ENCODE measurements around the gene NUP153.

Gene NUP153

DNA sequence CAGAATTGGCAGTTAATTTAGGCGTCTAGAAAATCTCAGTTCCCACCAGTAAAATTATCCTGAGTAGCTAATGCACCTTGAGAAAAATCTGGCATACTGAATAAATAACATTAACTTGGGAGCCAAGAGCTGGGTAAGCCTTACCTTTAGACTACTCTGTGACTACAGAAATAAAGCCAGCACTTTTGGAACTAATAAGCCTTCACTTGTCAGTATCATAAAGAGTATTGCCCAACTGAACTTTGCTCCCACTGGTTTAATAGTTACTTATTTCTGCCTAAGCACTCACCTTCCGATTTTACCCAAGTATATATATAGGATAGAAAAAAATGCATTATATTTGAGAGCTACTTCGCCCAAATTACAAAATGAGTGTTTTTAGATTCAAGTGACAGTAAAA is 95.9 kb downstream of the NUP153 start:
- Histone ChIP-seq H3K36me3 (peaks cover 52 to 92% (median 66%) of the 10 kb centered on the region in 11 experiments), H3K27ac (no peak overlapping the region), H3K9ac (no peak overlapping the region), H3K4me1 (no peaks in the 10 kb centered on the region), H3K27me3 (no peaks in the 10 kb centered on the region), H3K4me2 (no peak overlapping the region), H3K9me3 (replicated peaks in 1 of 11) (no peaks in the 10 kb centered on the region), H4K20me1 (peaks cover 0 to 32% (median 8%) of the 10 kb centered on the region in 11 experiments; a peak in 6 of 22 replicates), H3K4me3 (no peak overlapping the region)
- no peak for TF ChIP-seq Cebpa-rat (IDR thresholded peaks at IDR 0.05)

DNA sequence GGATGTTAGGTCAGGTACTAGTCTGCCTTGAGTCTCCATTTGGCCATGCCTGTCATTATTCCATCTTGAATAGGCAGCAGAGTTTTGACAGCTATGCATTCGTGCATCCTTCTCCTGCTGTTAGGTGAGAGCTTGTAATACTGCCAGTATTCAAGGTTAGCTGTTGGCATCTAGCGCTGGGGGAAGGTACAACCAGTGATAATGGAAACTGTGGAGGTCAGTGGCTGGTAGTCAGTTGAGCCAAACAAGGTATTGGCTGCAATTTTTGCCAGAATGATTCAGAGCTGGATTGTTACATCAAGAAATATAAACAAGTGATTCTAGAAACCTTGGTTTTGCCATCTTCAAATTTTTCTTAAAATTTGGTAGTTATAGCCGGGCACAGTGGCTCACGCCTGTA is 100.1 kb downstream of the NUP153 start:
- H3K4me1 ChIP-seq, result peaks cover 19 to 29% (median 26%) of the 10 kb centered on the region in 10 experiments
- H3K9me3 ChIP-seq (replicated peaks in 1 of 11), result no peaks in the 10 kb centered on the region
- H3K9ac ChIP-seq, result no peak overlapping the region
- no peak overlapping the region for H3K4me2 ChIP-seq
- no peaks in the 10 kb centered on the region for H3K27me3 ChIP-seq
- TF ChIP-seq Cebpa-rat (IDR thresholded peaks at IDR 0.05), result no peak
- peaks cover 26 to 87% (median 69%) of the 10 kb centered on the region in 11 experiments for H3K36me3 ChIP-seq
- H3K27ac ChIP-seq, result no peak overlapping the region
- no peak overlapping the region for H3K4me3 ChIP-seq
- peaks cover 0 to 33% (median 6%) of the 10 kb centered on the region in 11 experiments; a peak in 7 of 22 replicates for H4K20me1 ChIP-seq

DNA sequence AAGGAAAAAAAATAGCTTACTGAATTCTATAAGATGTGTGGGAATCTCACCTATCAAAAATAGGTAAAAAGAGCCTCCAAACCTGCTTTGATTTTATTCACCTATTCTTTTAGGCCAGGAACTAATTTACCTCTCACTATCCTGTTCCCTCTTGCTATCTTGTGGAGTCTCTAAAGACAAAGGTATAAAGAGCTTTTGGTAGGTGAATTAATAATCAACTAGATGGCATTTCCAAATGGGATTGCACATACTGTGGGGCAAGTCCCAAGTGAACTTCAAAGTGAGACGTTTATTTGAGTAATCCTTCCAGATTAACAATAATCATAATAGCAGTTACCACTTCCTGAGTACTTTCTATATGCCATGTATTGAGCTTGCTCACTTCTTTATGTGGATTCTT is 103.8 kb downstream of the NUP153 start:
- no peak overlapping the region; a peak in 1 of 22 replicates for H3K9ac ChIP-seq
- H3K4me3 ChIP-seq, result peak overlapping the region in 2 of 10 experiments; percentile 77 to 78; a peak in 2 of 20 replicates
- H3K4me2 ChIP-seq, result peak overlapping the region; percentile 76 to 95 (median 90); a peak in 21 of 22 replicates
- TF ChIP-seq Cebpa-rat (IDR thresholded peaks at IDR 0.05), result no peak
- peaks cover 0 to 27% (median 6%) of the 10 kb centered on the region in 11 experiments; a peak in 7 of 22 replicates for H4K20me1 ChIP-seq
- H3K36me3 ChIP-seq, result peaks cover 8 to 50% (median 43%) of the 10 kb centered on the region in 11 experiments
- no peak overlapping the region for H3K27ac ChIP-seq
- H3K9me3 ChIP-seq (replicated peaks in 1 of 11), result peaks cover 0 to 20% (median 1%) of the 10 kb centered on the region in 11 experiments; a peak in 8 of 22 replicates
- H3K27me3 ChIP-seq, result no peaks in the 10 kb centered on the region
- H3K4me1 ChIP-seq, result peaks cover 26 to 41% (median 35%) of the 10 kb centered on the region in 10 experiments

DNA sequence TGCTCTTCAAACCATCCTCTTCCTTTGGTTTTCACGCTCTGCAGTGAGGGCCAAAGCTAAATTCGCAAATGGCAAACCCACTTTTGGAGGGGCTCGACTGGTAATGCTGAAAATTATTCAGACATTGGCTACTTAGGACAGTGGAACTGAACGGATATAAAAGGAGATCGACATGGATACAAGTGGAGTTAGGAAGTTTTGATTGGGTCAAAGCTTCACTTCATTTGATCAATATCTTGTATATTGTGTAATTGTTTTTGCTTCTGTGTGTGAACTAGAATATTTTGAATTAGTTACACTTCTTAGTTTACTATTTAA is 105.4 kb downstream of the NUP153 start:
- H3K4me2 ChIP-seq, result peak overlapping the region; percentile 76 to 95 (median 90)
- H3K4me1 ChIP-seq, result peaks cover 26 to 41% (median 35%) of the 10 kb centered on the region in 10 experiments
- H3K9ac ChIP-seq, result peak overlapping the region; percentile 87 to 96 (median 95)
- peaks cover 0 to 27% (median 6%) of the 10 kb centered on the region in 11 experiments; a peak in 7 of 22 replicates for H4K20me1 ChIP-seq
- peaks cover 2 to 38% (median 31%) of the 10 kb centered on the region in 11 experiments for H3K36me3 ChIP-seq
- H3K27ac ChIP-seq, result peak overlapping the region; percentile 89 to 98 (median 95)
- H3K4me3 ChIP-seq, result peak overlapping the region; percentile 77 to 96 (median 86)
- no peaks in the 10 kb centered on the region for H3K27me3 ChIP-seq
- no peak for TF ChIP-seq Cebpa-rat (IDR thresholded peaks at IDR 0.05)
- H3K9me3 ChIP-seq (replicated peaks in 1 of 11), result peaks cover 0 to 22% (median 6%) of the 10 kb centered on the region in 11 experiments; a peak in 10 of 22 replicates

DNA sequence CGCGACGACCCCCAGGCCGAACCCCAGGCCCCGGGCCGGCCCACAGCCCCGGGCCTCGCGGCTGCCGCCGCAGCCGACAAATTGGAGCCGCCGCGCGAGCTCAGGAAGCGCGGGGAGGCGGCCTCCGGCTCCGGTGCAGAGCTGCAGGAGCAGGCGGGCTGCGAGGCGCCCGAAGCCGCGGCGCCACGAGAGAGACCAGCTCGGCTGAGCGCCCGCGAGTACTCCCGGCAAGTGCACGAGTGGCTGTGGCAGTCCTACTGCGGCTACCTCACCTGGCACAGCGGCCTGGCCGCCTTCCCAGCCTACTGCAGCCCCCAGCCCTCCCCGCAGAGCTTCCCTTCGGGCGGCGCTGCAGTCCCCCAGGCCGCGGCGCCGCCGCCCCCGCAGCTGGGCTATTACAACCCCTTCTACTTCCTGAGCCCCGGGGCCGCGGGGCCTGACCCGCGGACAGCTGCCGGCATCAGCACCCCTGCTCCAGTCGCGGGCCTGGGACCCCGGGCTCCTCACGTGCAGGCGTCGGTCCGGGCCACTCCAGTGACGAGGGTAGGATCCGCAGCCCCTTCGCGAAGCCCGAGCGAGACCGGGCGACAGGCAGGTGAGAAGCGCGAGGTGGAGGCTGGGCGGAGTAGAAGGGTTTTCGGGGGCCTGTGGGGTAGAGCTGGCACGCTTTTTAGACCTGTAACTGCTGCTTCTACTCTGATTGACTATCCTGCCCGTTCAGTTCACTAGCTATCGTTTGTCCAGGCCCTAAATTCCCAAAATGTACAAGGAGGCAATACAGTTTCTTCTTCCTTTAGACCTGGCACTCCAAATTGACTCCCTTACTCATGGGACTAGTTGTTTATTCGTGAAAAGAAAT is 106.0 kb downstream of the NUP153 start:
- H3K27me3 ChIP-seq, result no peaks in the 10 kb centered on the region
- H3K4me1 ChIP-seq, result peaks cover 26 to 41% (median 35%) of the 10 kb centered on the region in 10 experiments
- peaks cover 0 to 22% (median 6%) of the 10 kb centered on the region in 11 experiments; a peak in 10 of 22 replicates for H3K9me3 ChIP-seq (replicated peaks in 1 of 11)
- H3K27ac ChIP-seq, result peak overlapping the region; percentile 89 to 98 (median 95)
- peak overlapping the region; percentile 76 to 95 (median 90) for H3K4me2 ChIP-seq
- H3K9ac ChIP-seq, result peak overlapping the region; percentile 87 to 96 (median 95)
- peak overlapping the region; percentile 77 to 96 (median 86) for H3K4me3 ChIP-seq
- TF ChIP-seq Cebpa-rat (IDR thresholded peaks at IDR 0.05), result no peak
- peaks cover 0 to 27% (median 6%) of the 10 kb centered on the region in 11 experiments; a peak in 7 of 22 replicates for H4K20me1 ChIP-seq
- H3K36me3 ChIP-seq, result peaks cover 0 to 33% (median 25%) of the 10 kb centered on the region in 11 experiments; a peak in 20 of 22 replicates

DNA sequence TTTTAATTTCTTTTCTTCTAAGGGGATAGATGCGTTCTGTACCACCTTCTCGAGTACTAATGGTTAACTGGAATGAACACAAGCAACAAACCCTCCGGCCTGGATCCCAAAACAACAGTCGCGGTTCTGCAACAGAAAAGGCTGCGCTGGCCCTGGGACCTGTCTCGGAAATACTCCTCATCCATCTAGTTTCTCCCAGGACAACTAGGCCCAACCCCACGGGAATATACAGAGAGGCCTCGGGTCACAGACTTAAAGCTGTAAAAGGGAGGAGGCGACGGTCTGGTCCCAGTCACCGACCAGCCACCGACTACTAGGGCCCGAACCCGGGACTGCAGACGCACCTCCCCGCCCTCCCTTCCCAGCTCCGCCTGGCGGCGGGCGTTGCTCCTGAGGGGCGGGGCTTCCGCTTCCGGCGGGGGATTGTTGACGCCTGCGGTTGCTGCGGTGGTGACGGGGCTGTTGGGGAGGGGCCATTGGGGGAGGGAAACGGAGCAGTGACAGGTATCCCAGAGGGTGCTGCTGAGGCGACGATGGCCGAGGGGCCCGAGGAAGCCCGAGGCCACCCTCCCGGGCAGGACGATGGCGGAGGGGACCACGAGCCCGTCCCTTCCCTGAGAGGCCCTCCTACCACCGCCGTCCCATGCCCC is 106.7 kb downstream of the NUP153 start, which contains the start of gene FAM8A1:
FAM8A1 (plus strand) TSS at position 426 of the 650 bp plus-strand sequence; CDS start at position 534, 108 bp downstream.
- H3K9me3 ChIP-seq (replicated peaks in 1 of 11), result peaks cover 0 to 22% (median 6%) of the 10 kb centered on the region in 11 experiments; a peak in 10 of 22 replicates
- peaks cover 0 to 27% (median 6%) of the 10 kb centered on the region in 11 experiments; a peak in 7 of 22 replicates for H4K20me1 ChIP-seq
- H3K27me3 ChIP-seq, result no peaks in the 10 kb centered on the region
- peaks cover 0 to 26% (median 20%) of the 10 kb centered on the region in 11 experiments; a peak in 20 of 22 replicates for H3K36me3 ChIP-seq
- H3K4me2 ChIP-seq, result peak within 1 kb of the TSS; percentile 76 to 95 (median 90)
- H3K9ac ChIP-seq, result peak within 1 kb of the TSS; percentile 87 to 96 (median 95)
- H3K27ac ChIP-seq, result peak within 1 kb of the TSS; percentile 89 to 98 (median 95)
- H3K4me1 ChIP-seq, result peaks cover 26 to 41% (median 35%) of the 10 kb centered on the region in 10 experiments
- TF ChIP-seq Cebpa-rat (IDR thresholded peaks at IDR 0.05), result no peak
- peak within 1 kb of the TSS; percentile 77 to 96 (median 86) for H3K4me3 ChIP-seq

DNA sequence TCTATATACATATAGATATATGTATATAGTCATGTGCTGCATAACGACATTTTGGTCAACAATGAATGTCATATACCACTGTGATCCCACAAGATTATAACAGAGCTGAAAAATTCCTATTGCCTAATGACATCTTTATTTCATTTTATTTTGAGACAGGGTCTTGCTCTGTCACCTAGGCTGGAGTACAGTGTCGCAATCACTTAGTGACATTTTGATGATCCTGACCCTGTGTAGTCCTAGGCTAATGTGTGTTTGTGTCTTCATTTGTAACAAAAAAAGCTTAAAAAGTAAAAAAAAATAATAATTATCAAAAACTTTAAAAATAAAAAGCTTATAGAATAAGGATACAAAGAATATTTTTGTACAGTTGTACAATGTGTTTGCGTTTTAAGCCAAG is 110.6 kb downstream of the NUP153 start:
- no peaks in the 10 kb centered on the region for H3K36me3 ChIP-seq
- no peaks in the 10 kb centered on the region for H3K27me3 ChIP-seq
- no peak overlapping the region for H3K9ac ChIP-seq
- peak in 2 of 11 experiments; percentile 55 to 62; a peak in 6 of 22 replicates for TF ChIP-seq Cebpa-rat (IDR thresholded peaks at IDR 0.05)
- no peak overlapping the region for H3K4me2 ChIP-seq
- H3K4me1 ChIP-seq, result peaks cover 8 to 32% (median 13%) of the 10 kb centered on the region in 10 experiments; a peak in 19 of 20 replicates
- no peak overlapping the region for H3K27ac ChIP-seq
- H3K4me3 ChIP-seq, result no peak overlapping the region
- H4K20me1 ChIP-seq, result no peaks in the 10 kb centered on the region; a peak in 1 of 22 replicates
- peaks cover 0 to 23% (median 6%) of the 10 kb centered on the region in 11 experiments; a peak in 10 of 22 replicates for H3K9me3 ChIP-seq (replicated peaks in 1 of 11)

DNA sequence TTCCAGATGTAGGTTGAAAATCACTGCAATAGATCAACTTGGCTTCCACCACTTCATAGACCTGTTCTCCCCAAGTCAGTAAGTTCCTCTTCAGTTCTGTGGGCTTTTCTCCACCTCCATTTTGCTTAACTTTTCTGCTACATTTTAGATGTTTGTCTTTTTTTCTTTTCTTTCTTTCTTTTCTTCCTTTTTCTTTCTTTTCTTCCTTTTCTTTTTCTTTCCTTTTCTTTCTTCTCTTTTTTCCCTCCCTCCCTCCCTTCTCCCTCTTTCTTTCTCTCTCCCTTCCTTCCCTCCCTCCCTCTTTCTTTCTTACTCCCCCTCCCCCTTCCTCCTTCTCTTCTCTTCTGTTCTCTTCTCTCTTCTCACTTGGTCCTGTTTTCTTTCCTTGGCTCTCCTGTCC is 113.5 kb downstream of the NUP153 start:
- Histone ChIP-seq H3K27ac (0 out of 22 replicates have a peak overlapping the region, but pooled peaks of 1 of the 11 experiments have one; percentile 64), H3K27me3 (no peaks in the 10 kb centered on the region), H3K9ac (no peak overlapping the region), H3K4me2 (no peak overlapping the region), H3K4me1 (peaks cover 0 to 31% (median 9%) of the 10 kb centered on the region in 10 experiments; a peak in 11 of 20 replicates), H3K9me3 (replicated peaks in 1 of 11) (peaks cover 0 to 12% (median under 1%) of the 10 kb centered on the region in 11 experiments; a peak in 8 of 22 replicates), H3K4me3 (no peak overlapping the region), H4K20me1 (no peaks in the 10 kb centered on the region), H3K36me3 (no peaks in the 10 kb centered on the region)
- no peak for TF ChIP-seq Cebpa-rat (IDR thresholded peaks at IDR 0.05)

Measured in BLaER1 treated with 17β-estradiol and CSF1 and Interleukin-3, amounts not matched to agents 10 nM and 100 nM (cell line).